Stimulated activated CD8-positive, alpha-beta memory T cell treated with anti-CD3 and anti-CD28 coated beads, Interleukin-7, amount 100 ng/mL, for 1 hour (primary cell): ENCODE results near the gene TESMIN.

Source experiments
- DNase-seq, 2 donors: peaks; one replicate each; pipeline ENCODE4 v3.0.0-alpha.2; 2020; ENCODE audit warnings: low read depth in 2 of 2

The TESMIN gene

GRCh38 chr11:68660066-68660810 lies 91.1 kb downstream of the TESMIN start:
- no peak for DNase-seq

- no peak for DNase-seq
Measured at GRCh38 chr11:68659158-68659921, 92.0 kb downstream of the TESMIN start.

GRCh38 chr11:68658661-68659060 lies 92.7 kb downstream of the TESMIN start:
- DNase-seq = no peak

- DNase-seq = no peak
Measured at GRCh38 chr11:68658097-68658496, 93.2 kb downstream of the TESMIN start.
